ENCODE data around the gene MCC.

Gene MCC

GRCh38 chr5:113091622-113092021, 396.6 kb downstream of the MCC start:
- H3K27me3 ChIP-seq (ENCODE audit: insufficient read depth, low read length), result no peaks in the 10 kb centered on the region
- H3K4me3 ChIP-seq (ENCODE audit: low read length), result no peak overlapping the region
- no peaks in the 10 kb centered on the region for H3K9me3 ChIP-seq (ENCODE audit: insufficient read depth, low read depth, low read length)
- H3K27ac ChIP-seq (ENCODE audit: low read length), result no peak overlapping the region
- H3K9ac ChIP-seq (ENCODE audit: low read depth, low read length), result no peak overlapping the region
- no peaks in the 10 kb centered on the region for H3K36me3 ChIP-seq (ENCODE audit: insufficient read depth, low read depth, low read length)
- H3K4me1 ChIP-seq (ENCODE audit: insufficient read depth, low read length), result no peaks in the 10 kb centered on the region

GRCh38 chr5:113090336-113091106, 397.7 kb downstream of the MCC start:
- Histone ChIP-seq H3K4me3 (ENCODE audit: low read length) (no peak overlapping the region), H3K27me3 (ENCODE audit: insufficient read depth, low read length) (no peaks in the 10 kb centered on the region), H3K9ac (ENCODE audit: low read depth, low read length) (no peak overlapping the region), H3K36me3 (ENCODE audit: insufficient read depth, low read depth, low read length) (no peaks in the 10 kb centered on the region), H3K27ac (ENCODE audit: low read length) (no peak overlapping the region), H3K9me3 (ENCODE audit: insufficient read depth, low read depth, low read length) (no peaks in the 10 kb centered on the region), H3K4me1 (ENCODE audit: insufficient read depth, low read length) (no peaks in the 10 kb centered on the region)

GRCh38 chr5:113089653-113090335, 398.5 kb downstream of the MCC start:
- Histone ChIP-seq H3K4me3 (ENCODE audit: low read length) (no peak overlapping the region), H3K27ac (ENCODE audit: low read length) (no peak overlapping the region), H3K36me3 (ENCODE audit: insufficient read depth, low read depth, low read length) (peaks cover 5% of the 10 kb centered on the region), H3K9ac (ENCODE audit: low read depth, low read length) (no peak overlapping the region), H3K9me3 (ENCODE audit: insufficient read depth, low read depth, low read length) (no peaks in the 10 kb centered on the region), H3K4me1 (ENCODE audit: insufficient read depth, low read length) (no peaks in the 10 kb centered on the region), H3K27me3 (ENCODE audit: insufficient read depth, low read length) (no peaks in the 10 kb centered on the region)

- Histone ChIP-seq H3K4me3 (ENCODE audit: low read length) (no peak overlapping the region), H3K27me3 (ENCODE audit: insufficient read depth, low read length) (no peaks in the 10 kb centered on the region), H3K4me1 (ENCODE audit: insufficient read depth, low read length) (no peaks in the 10 kb centered on the region), H3K9ac (ENCODE audit: low read depth, low read length) (no peak overlapping the region), H3K36me3 (ENCODE audit: insufficient read depth, low read depth, low read length) (peaks cover 23% of the 10 kb centered on the region), H3K9me3 (ENCODE audit: insufficient read depth, low read depth, low read length) (no peaks in the 10 kb centered on the region), H3K27ac (ENCODE audit: low read length) (no peak overlapping the region)
These were observed 400.2 kb downstream of the MCC start for GRCh38 chr5:113087976-113088514.

GRCh38 chr5:113085880-113086409, 402.3 kb downstream of the MCC start:
- H3K27ac ChIP-seq (ENCODE audit: low read length), result no peak overlapping the region
- no peak overlapping the region for H3K9ac ChIP-seq (ENCODE audit: low read depth, low read length)
- peaks cover 35% of the 10 kb centered on the region for H3K36me3 ChIP-seq (ENCODE audit: insufficient read depth, low read depth, low read length)
- H3K27me3 ChIP-seq (ENCODE audit: insufficient read depth, low read length), result peaks cover 3% of the 10 kb centered on the region; the same call in 1 of the 2 replicates
- H3K4me3 ChIP-seq (ENCODE audit: low read length), result no peak overlapping the region
- peaks cover 5% of the 10 kb centered on the region; the same call in 1 of the 2 replicates for H3K4me1 ChIP-seq (ENCODE audit: insufficient read depth, low read length)
- H3K9me3 ChIP-seq (ENCODE audit: insufficient read depth, low read depth, low read length), result no peaks in the 10 kb centered on the region

- Histone ChIP-seq H3K27ac (ENCODE audit: low read length) (no peak overlapping the region), H3K27me3 (ENCODE audit: insufficient read depth, low read length) (peaks cover 3% of the 10 kb centered on the region; the same call in 1 of the 2 replicates), H3K9me3 (ENCODE audit: insufficient read depth, low read depth, low read length) (no peaks in the 10 kb centered on the region), H3K36me3 (ENCODE audit: insufficient read depth, low read depth, low read length) (peaks cover 35% of the 10 kb centered on the region), H3K9ac (ENCODE audit: low read depth, low read length) (no peak overlapping the region), H3K4me3 (ENCODE audit: low read length) (no peak overlapping the region), H3K4me1 (ENCODE audit: insufficient read depth, low read length) (peaks cover 5% of the 10 kb centered on the region; the same call in 1 of the 2 replicates)
These were observed 403.2 kb downstream of the MCC start for GRCh38 chr5:113085084-113085414.

GRCh38 chr5:113084402-113085083, 403.7 kb downstream of the MCC start:
- Histone ChIP-seq H3K36me3 (ENCODE audit: insufficient read depth, low read depth, low read length) (peaks cover 35% of the 10 kb centered on the region), H3K4me1 (ENCODE audit: insufficient read depth, low read length) (peaks cover 5% of the 10 kb centered on the region; the same call in 1 of the 2 replicates), H3K9me3 (ENCODE audit: insufficient read depth, low read depth, low read length) (no peaks in the 10 kb centered on the region), H3K27ac (ENCODE audit: low read length) (no peak overlapping the region), H3K27me3 (ENCODE audit: insufficient read depth, low read length) (peaks cover 3% of the 10 kb centered on the region; the same call in 1 of the 2 replicates), H3K4me3 (ENCODE audit: low read length) (no peak overlapping the region), H3K9ac (ENCODE audit: low read depth, low read length) (no peak overlapping the region)

- no peak overlapping the region for H3K27ac ChIP-seq (ENCODE audit: low read length)
- peaks cover 5% of the 10 kb centered on the region; the same call in 1 of the 2 replicates for H3K4me1 ChIP-seq (ENCODE audit: insufficient read depth, low read length)
- peaks cover 3% of the 10 kb centered on the region; the same call in 1 of the 2 replicates for H3K27me3 ChIP-seq (ENCODE audit: insufficient read depth, low read length)
- no peaks in the 10 kb centered on the region for H3K9me3 ChIP-seq (ENCODE audit: insufficient read depth, low read depth, low read length)
- no peak overlapping the region for H3K9ac ChIP-seq (ENCODE audit: low read depth, low read length)
- no peak overlapping the region for H3K4me3 ChIP-seq (ENCODE audit: low read length)
- H3K36me3 ChIP-seq (ENCODE audit: insufficient read depth, low read depth, low read length), result peaks cover 35% of the 10 kb centered on the region
These were observed 404.8 kb downstream of the MCC start for GRCh38 chr5:113083481-113083880.

GRCh38 chr5:113082547-113082905, 405.7 kb downstream of the MCC start:
- Histone ChIP-seq H3K27ac (ENCODE audit: low read length) (no peak overlapping the region), H3K27me3 (ENCODE audit: insufficient read depth, low read length) (peaks cover 3% of the 10 kb centered on the region; the same call in 1 of the 2 replicates), H3K9ac (ENCODE audit: low read depth, low read length) (no peak overlapping the region), H3K36me3 (ENCODE audit: insufficient read depth, low read depth, low read length) (peaks cover 35% of the 10 kb centered on the region), H3K9me3 (ENCODE audit: insufficient read depth, low read depth, low read length) (no peaks in the 10 kb centered on the region), H3K4me1 (ENCODE audit: insufficient read depth, low read length) (peaks cover 5% of the 10 kb centered on the region; the same call in 1 of the 2 replicates), H3K4me3 (ENCODE audit: low read length) (no peak overlapping the region)

- peaks cover 3% of the 10 kb centered on the region; the same call in 1 of the 2 replicates for H3K27me3 ChIP-seq (ENCODE audit: insufficient read depth, low read length)
- H3K4me3 ChIP-seq (ENCODE audit: low read length), result no peak overlapping the region
- no peak overlapping the region for H3K9ac ChIP-seq (ENCODE audit: low read depth, low read length)
- H3K4me1 ChIP-seq (ENCODE audit: insufficient read depth, low read length), result peaks cover 5% of the 10 kb centered on the region; the same call in 1 of the 2 replicates
- H3K27ac ChIP-seq (ENCODE audit: low read length), result no peak overlapping the region
- H3K9me3 ChIP-seq (ENCODE audit: insufficient read depth, low read depth, low read length), result no peaks in the 10 kb centered on the region
- H3K36me3 ChIP-seq (ENCODE audit: insufficient read depth, low read depth, low read length), result peaks cover 35% of the 10 kb centered on the region
These were observed 406.2 kb downstream of the MCC start for GRCh38 chr5:113081881-113082546.
